A549 (cell line): ENCODE results near the gene SLC19A1. TPM values are rescaled to one million over a fixed set of nuclear protein-coding genes. Genes with fewer than 3 reads are reported as not detected.

ENCODE experiments used
- ATAC-seq, 2 experiments: fragments of 200-7000 bp in 1 of 2; fragments of >200 bp in 1 of 2; cut with Nextera tagmentation in 1 of 2; cut with Tn5 transposase in 1 of 2; 3 replicates each; pipeline versions ENCODE4 v1.8.0 to v1.9.1; 2018 to 2020; ENCODE audit warnings: mild to moderate bottlenecking in 1 of 2, moderate library complexity in 1 of 2
- CTCF ChIA-PET: fragments of 300-600 bp; sonication (Branson Sonifier 250); formaldehyde crosslinking; extraction: SDS; loops from one replicate; lab custom pipeline; 2021; ENCODE audit warnings: antibody characterized with exemption, inconsistent platforms; lab: Yijun Ruan, JAX
- POLR2A ChIA-PET: fragments of 350-600 bp; formaldehyde crosslinking; extraction: SDS; loops from one replicate; lab custom pipeline; 2021; ENCODE audit warnings: antibody characterized with exemption, inconsistent platforms; lab: Yijun Ruan, JAX
- DNase-seq, 2 experiments: peaks; one replicate each; pipeline versions ENCODE4 v3.0.0 to v3.0.0-alpha.2; 2011 to 2016; ENCODE audit warnings: low read depth in 1 of 2, low spot score in 1 of 2
- FAIRE-seq: peaks from 2 replicates; lab custom pipeline; 2011; peaks lifted over from hg19 to GRCh38; lab: Jason Lieb, UNC
- H3K27ac ChIP-seq, 2 experiments: fragments of >200 bp; sonication (Bioruptor Twin); formaldehyde crosslinking; 3 replicates each; pipeline ENCODE4 v1.5.1; 2016 to 2017
- H3K4me1 ChIP-seq: fragments of >200 bp; sonication (Bioruptor Twin); formaldehyde crosslinking; 3 replicates; pipeline ENCODE4 v1.6.1; 2016
- H3K4me2 ChIP-seq: fragments of >200 bp; sonication (Bioruptor Twin); formaldehyde crosslinking; 3 replicates; pipeline ENCODE4 v1.6.1; 2016
- H3K4me3 ChIP-seq: fragments of >200 bp; sonication (Bioruptor Twin); formaldehyde crosslinking; 3 replicates; pipeline ENCODE4 v1.5.1; 2016
- H3K9me3 ChIP-seq: fragments of >200 bp; sonication (Bioruptor Twin); formaldehyde crosslinking; 3 replicates; pipeline ENCODE4 v1.6.1; 2016
- BHLHE40 ChIP-seq: IDR thresholded peaks from 2 replicates; pipeline ENCODE4 v1.6.1; 2012; ENCODE audit warnings: low read depth, low read length, inconsistent platforms
- ESRRA ChIP-seq: fragments of 150-350 bp; IDR thresholded peaks from 2 replicates; pipeline ENCODE4 v1.6.1; 2014; ENCODE audit warnings: mild to moderate bottlenecking, low read length, borderline replicate concordance
- HOXA7 ChIP-seq: fragments of 250-450 bp; sonication (Bioruptor Pico); IDR thresholded peaks from 2 replicates; pipeline ENCODE4 v1.5.0; 2020; ENCODE audit warnings: mild to moderate bottlenecking, moderate library complexity
- JUNB ChIP-seq: fragments of >200 bp; sonication (Bioruptor Twin); formaldehyde crosslinking; IDR thresholded peaks from 2 replicates; pipeline ENCODE4 v1.6.1; 2016
- KDM5A ChIP-seq: fragments of 200-600 bp; sonication (generic); IDR thresholded peaks from 2 replicates; pipeline ENCODE4 v1.6.1; 2016; ENCODE audit warnings: antibody characterized with exemption, mild to moderate bottlenecking
- MAFK ChIP-seq: fragments of 450-650 bp; IDR thresholded peaks from 2 replicates; pipeline ENCODE4 v1.6.1; 2014; ENCODE audit not compliant: partially characterized antibody
- MAX ChIP-seq: IDR thresholded peaks from 2 replicates; pipeline ENCODE4 v1.6.1; 2012
- MAZ ChIP-seq: fragments of 150-350 bp; IDR thresholded peaks from 2 replicates; pipeline ENCODE4 v1.6.1; 2014; ENCODE audit warnings: antibody characterized with exemption, low read depth, low read length, borderline replicate concordance
- MYC ChIP-seq: IDR thresholded peaks from 2 replicates; pipeline ENCODE4 v1.6.1; 2012; ENCODE audit warnings: mild to moderate bottlenecking, inconsistent platforms, low read length, improper control_type of control experiment, borderline replicate concordance
- NPAS2 ChIP-seq: fragments of 250-450 bp; sonication (Bioruptor Pico); IDR thresholded peaks from 2 replicates; pipeline ENCODE4 v1.8.0; 2022; ENCODE audit warnings: mild to moderate bottlenecking, moderate library complexity, borderline replicate concordance
- NR3C1 ChIP-seq: fragments of >200 bp; sonication (Bioruptor Twin); formaldehyde crosslinking; IDR thresholded peaks from 3 replicates; pipeline ENCODE4 v1.6.1; 2017
- PBX3 ChIP-seq: IDR thresholded peaks from 2 replicates; pipeline ENCODE4 v1.6.1; 2012
- PHF8 ChIP-seq: fragments of 200-600 bp; sonication (generic); IDR thresholded peaks from 2 replicates; pipeline ENCODE4 v1.6.1; 2016; ENCODE audit warnings: low read depth, mild to moderate bottlenecking, antibody characterized with exemption, moderate library complexity, borderline replicate concordance
- POLR2AphosphoS2 ChIP-seq: conservative IDR thresholded peaks from 2 replicates; pipeline ENCODE4 v1.6.1; 2012; ENCODE audit warnings: low read length, improper control_type of control experiment, inconsistent platforms
- RAD21 ChIP-seq, 2 experiments: fragments of >200 bp in 1 of 2; sonication (Bioruptor Twin) in 1 of 2; formaldehyde crosslinking in 1 of 2; IDR thresholded peaks in 1 of 2; conservative IDR thresholded peaks in 1 of 2; 2 replicates in 1 of 2; 3 replicates in 1 of 2; pipeline ENCODE4 v1.6.1; 2012 to 2018; ENCODE audit warnings: inconsistent platforms in 1 of 2
- RCOR1 ChIP-seq: fragments of 150-350 bp; IDR thresholded peaks from 2 replicates; pipeline ENCODE4 v1.6.1; 2014; ENCODE audit warnings: antibody characterized with exemption, low read length, low read depth
- REST ChIP-seq: fragments of 200-600 bp; sonication (generic); IDR thresholded peaks from 2 replicates; pipeline ENCODE4 v1.6.1; 2016; ENCODE audit warnings: antibody characterized with exemption, mild to moderate bottlenecking, moderate library complexity
- RFX5 ChIP-seq: fragments of 450-650 bp; IDR thresholded peaks from 2 replicates; pipeline ENCODE4 v1.7.1; 2014; ENCODE audit warnings: antibody characterized with exemption, mild to moderate bottlenecking, moderate library complexity
- SMC3 ChIP-seq: fragments of >200 bp; sonication (Bioruptor Twin); formaldehyde crosslinking; IDR thresholded peaks from 3 replicates; pipeline ENCODE4 v1.6.1; 2018; ENCODE audit warnings: inconsistent platforms
- TFCP2L1 ChIP-seq: fragments of 250-450 bp; sonication (Bioruptor Pico); IDR thresholded peaks from 2 replicates; pipeline ENCODE4 v1.5.0; 2021; ENCODE audit warnings: mild to moderate bottlenecking
- TP53 ChIP-seq: fragments of 250-450 bp; sonication (Bioruptor Pico); IDR thresholded peaks from 2 replicates; pipeline ENCODE4 v1.5.0; 2021; ENCODE audit warnings: mild to moderate bottlenecking, moderate library complexity
- ZNF302 ChIP-seq: fragments of 250-450 bp; sonication (Bioruptor Pico); IDR thresholded peaks from 2 replicates; pipeline ENCODE4 v1.9.0; 2021; ENCODE audit warnings: inconsistent platforms, mild to moderate bottlenecking, moderate library complexity
- ZSCAN20 ChIP-seq: fragments of 250-450 bp; sonication (Bioruptor Pico); IDR thresholded peaks from 2 replicates; pipeline ENCODE4 v1.8.0; 2022; ENCODE audit warnings: mild to moderate bottlenecking, moderate library complexity
- WGBS: methylation state at CpG from one replicate; pipeline ENCODE4 v1.1.6; 2017; ENCODE audit errors: missing lambda C conversion rate; 5-methylcytosine and 5-hydroxymethylcytosine counted together
- polyA plus RNA-seq, 4 experiments: library from polyadenylated mRNA; depleted of rRNA in 3 of 4; stranded (reverse); fragments of >200 nt; fragmentation: RNase III in 1 of 4; extraction: RNeasy Plus Mini Kit Qiagen cat#74134 plus additional on column Dnase treatment in 1 of 4; gene quantifications; 2 replicates in 3 of 4; 3 replicates in 1 of 4; pipeline ENCODE4 v1.2.3, GENCODE V29; 2011 to 2017

Gene SLC19A1
- polyA plus RNA-seq, 2 of the 4 experiments (the other 2 are of a cell fraction), result 9.8 to 14.0 TPM

- POLR2A ChIA-PET, result no interaction called here
Measured at GRCh38 chr21:45474323-45474950, 67.8 kb downstream of the SLC19A1 start.

GRCh38 chr21:45473496-45474322, 68.5 kb downstream of the SLC19A1 start:
- Histone ChIP-seq H3K4me1 (peaks cover 42% of the 10 kb centered on the region), H3K27ac (no peak overlapping the region), H3K4me3 (no peak overlapping the region), H3K4me2 (no peak overlapping the region), H3K9me3 (no peaks in the 10 kb centered on the region)
- ATAC-seq (no peak), FAIRE-seq (no peak), DNase-seq (no peak)
- WGBS, result 97% methylated on average over 14 of the region's 24 CpGs
- CTCF ChIA-PET, result no interaction called here
- POLR2A ChIA-PET, result no interaction called here
- TF ChIP-seq RAD21 (conservative IDR thresholded peaks at IDR 0.05 in 1 of 2, IDR thresholded peaks at IDR 0.05 in 1 of 2) (no peak), ZSCAN20 (no peak), NPAS2 (CRISPR knock-in tag) (no peak), MAX (no peak), KDM5A (no peak), HOXA7 (CRISPR knock-in tag) (no peak), PBX3 (no peak), SMC3 (no peak), REST (no peak), MYC (no peak)

More at GRCh38 chr21:45474323-45474950, 67.8 kb downstream of the SLC19A1 start:
- no peak for TF ChIP-seq RFX5
- no peak for TF ChIP-seq MAFK
- TF ChIP-seq KDM5A, result no peak
- TF ChIP-seq REST, result no peak
- no peak for TF ChIP-seq TP53 (CRISPR knock-in tag)
- no peak for TF ChIP-seq SMC3
- TF ChIP-seq PHF8, result no peak
- TF ChIP-seq BHLHE40, result no peak
- no peak for TF ChIP-seq NR3C1
- TF ChIP-seq ESRRA, result no peak
- no peak for TF ChIP-seq POLR2AphosphoS2
- no peak for TF ChIP-seq RCOR1
- no peak for TF ChIP-seq TFCP2L1 (CRISPR knock-in tag)
- no peak for TF ChIP-seq MYC
- no peak for TF ChIP-seq PBX3
- TF ChIP-seq MAZ, result no peak
- TF ChIP-seq ZNF302, result no peak
- TF ChIP-seq JUNB, result no peak
- TF ChIP-seq ZSCAN20, result no peak
- FAIRE-seq (no peak), DNase-seq (no peak), ATAC-seq (no peak)
- no peak overlapping the region for H3K4me3 ChIP-seq
- H3K27ac ChIP-seq, result no peak overlapping the region
- no peaks in the 10 kb centered on the region for H3K9me3 ChIP-seq
- no peak overlapping the region for H3K4me2 ChIP-seq
- peaks cover 35% of the 10 kb centered on the region for H3K4me1 ChIP-seq
- CTCF ChIA-PET, result no interaction called here
- 97% methylated on average over 18 of the region's 18 CpGs for WGBS
